Esophagus muscularis mucosa (tissue), 3 donors: ENCODE data around the gene TTLL12.

Experiments
- CTCF ChIP-seq, 3 experiments: fragments of 200-600 bp in 2 of 3; fragments of 450-650 bp in 1 of 3; sonication (generic) in 2 of 3; IDR thresholded peaks; one replicate each; pipeline ENCODE4 v1.5.1; 2017 to 2019; ENCODE audit warnings: antibody characterized with exemption in 3 of 3, mild to moderate bottlenecking in 2 of 3, moderate library complexity in 1 of 3
- POLR2A ChIP-seq: fragments of 450-650 bp; IDR thresholded peaks from one replicate; pipeline ENCODE4 v1.6.1; 2017; ENCODE audit warnings: antibody characterized with exemption, moderate library complexity, mild to moderate bottlenecking, low read depth
- POLR2AphosphoS5 ChIP-seq, 2 donors: sonication (generic); formaldehyde crosslinking; IDR thresholded peaks; one replicate each; pipeline ENCODE4 v1.6.1; 2017; ENCODE audit warnings: antibody characterized with exemption in 2 of 2

- TF ChIP-seq CTCF (IDR thresholded peaks at IDR 0.05) (no peak), POLR2A (no peak), POLR2AphosphoS5 (IDR thresholded peaks at IDR 0.05) (no peak)
Observed at GRCh38 chr22:43163241-43163795, 23.6 kb downstream of the TTLL12 start.
